Activated naive CD8-positive, alpha-beta T cell treated with anti-CD3 and anti-CD28 coated beads for 36 hours (primary cell): Measurements from ENCODE around the gene SNAI3. TPM values are rescaled to one million over a fixed set of nuclear protein-coding genes. Genes with fewer than 3 reads are reported as not detected.

Source experiments
- DNase-seq: peaks from one replicate; pipeline ENCODE4 v3.0.0; 2021
- H3K27ac Mint-ChIP-seq: one replicate; pipeline ENCODE4 v1.8.0; 2022; ENCODE audit warnings: mild to moderate bottlenecking, moderate library complexity, mixed read lengths
- H3K27me3 Mint-ChIP-seq: one replicate; pipeline ENCODE4 v1.8.0; 2022; ENCODE audit warnings: mild to moderate bottlenecking, mixed read lengths
- H3K36me3 Mint-ChIP-seq: one replicate; pipeline ENCODE4 v1.8.0; 2021; ENCODE audit warnings: mild to moderate bottlenecking, mixed read lengths
- H3K4me1 Mint-ChIP-seq: one replicate; pipeline ENCODE4 v1.8.0; 2021; ENCODE audit warnings: mixed read lengths
- H3K4me3 Mint-ChIP-seq: one replicate; pipeline ENCODE4 v1.8.0; 2022; ENCODE audit warnings: mild to moderate bottlenecking, moderate library complexity, mixed read lengths
- H3K9me3 Mint-ChIP-seq: one replicate; pipeline ENCODE4 v1.8.0; 2022; ENCODE audit warnings: mixed read lengths
- total RNA-seq, 2 experiments: library from RNA; stranded (reverse); gene quantifications; one replicate each; pipeline ENCODE4 v1.2.3, GENCODE V29; 2021

SNAI3 gene
- total RNA-seq, 2 experiments from 2014 or later, result 2.0 to 2.2 TPM

GRCh38 chr16:88724855-88725555 lies 38.7 kb upstream of the SNAI3 start:
- no peak for DNase-seq
- Mint-ChIP-seq H3K27me3 (no peaks in the 10 kb centered on the region), H3K9me3 (no peaks in the 10 kb centered on the region), H3K4me1 (no peaks in the 10 kb centered on the region), H3K36me3 (peaks cover 4% of the 10 kb centered on the region), H3K4me3 (no peak overlapping the region), H3K27ac (no peak overlapping the region)

- Mint-ChIP-seq H3K27ac (no peak overlapping the region), H3K9me3 (no peaks in the 10 kb centered on the region), H3K36me3 (peaks cover 8% of the 10 kb centered on the region), H3K4me3 (no peak overlapping the region), H3K27me3 (no peaks in the 10 kb centered on the region), H3K4me1 (no peaks in the 10 kb centered on the region)
- DNase-seq, result no peak
Observed at GRCh38 chr16:88723911-88724310, 37.6 kb upstream of the SNAI3 start.

- Mint-ChIP-seq H3K27ac (no peak overlapping the region), H3K4me1 (no peaks in the 10 kb centered on the region), H3K27me3 (no peaks in the 10 kb centered on the region), H3K9me3 (no peaks in the 10 kb centered on the region), H3K36me3 (peaks cover 8% of the 10 kb centered on the region), H3K4me3 (no peak overlapping the region)
- DNase-seq, result no peak
Observed at GRCh38 chr16:88723507-88723887, 37.2 kb upstream of the SNAI3 start.

GRCh38 chr16:88722784-88723506 lies 36.6 kb upstream of the SNAI3 start:
- peaks cover 8% of the 10 kb centered on the region for H3K36me3 Mint-ChIP-seq
- H3K27ac Mint-ChIP-seq, result no peak overlapping the region
- no peaks in the 10 kb centered on the region for H3K4me1 Mint-ChIP-seq
- no peak overlapping the region for H3K4me3 Mint-ChIP-seq
- H3K27me3 Mint-ChIP-seq, result no peaks in the 10 kb centered on the region
- no peak for DNase-seq
- no peaks in the 10 kb centered on the region for H3K9me3 Mint-ChIP-seq

GRCh38 chr16:88721815-88722755 lies 35.8 kb upstream of the SNAI3 start:
- Mint-ChIP-seq H3K36me3 (peaks cover 10% of the 10 kb centered on the region), H3K9me3 (no peaks in the 10 kb centered on the region), H3K4me1 (no peaks in the 10 kb centered on the region), H3K4me3 (no peak overlapping the region), H3K27me3 (no peaks in the 10 kb centered on the region), H3K27ac (no peak overlapping the region)
- no peak for DNase-seq

GRCh38 chr16:88721236-88721635 lies 34.9 kb upstream of the SNAI3 start:
- no peak overlapping the region for H3K4me3 Mint-ChIP-seq
- H3K36me3 Mint-ChIP-seq, result peaks cover 12% of the 10 kb centered on the region
- H3K27me3 Mint-ChIP-seq, result no peaks in the 10 kb centered on the region
- DNase-seq, result no peak
- H3K9me3 Mint-ChIP-seq, result no peaks in the 10 kb centered on the region
- H3K4me1 Mint-ChIP-seq, result no peaks in the 10 kb centered on the region
- H3K27ac Mint-ChIP-seq, result no peak overlapping the region

GRCh38 chr16:88720396-88720970 lies 34.2 kb upstream of the SNAI3 start:
- Mint-ChIP-seq H3K27me3 (no peaks in the 10 kb centered on the region), H3K27ac (peak overlapping the region; percentile 71), H3K9me3 (no peaks in the 10 kb centered on the region), H3K4me3 (no peak overlapping the region), H3K36me3 (peaks cover 12% of the 10 kb centered on the region), H3K4me1 (no peaks in the 10 kb centered on the region)
- DNase-seq, result no peak

GRCh38 chr16:88719933-88720296 lies 33.6 kb upstream of the SNAI3 start:
- no peaks in the 10 kb centered on the region for H3K4me1 Mint-ChIP-seq
- no peaks in the 10 kb centered on the region for H3K9me3 Mint-ChIP-seq
- H3K36me3 Mint-ChIP-seq, result peaks cover 12% of the 10 kb centered on the region
- no peak overlapping the region for H3K4me3 Mint-ChIP-seq
- H3K27ac Mint-ChIP-seq, result no peak overlapping the region
- DNase-seq, result no peak
- no peaks in the 10 kb centered on the region for H3K27me3 Mint-ChIP-seq

- Mint-ChIP-seq H3K27ac (no peak overlapping the region), H3K4me1 (no peaks in the 10 kb centered on the region), H3K27me3 (no peaks in the 10 kb centered on the region), H3K36me3 (peaks cover 12% of the 10 kb centered on the region), H3K4me3 (no peak overlapping the region), H3K9me3 (no peaks in the 10 kb centered on the region)
- no peak for DNase-seq
Observed at GRCh38 chr16:88719267-88719932, 33.1 kb upstream of the SNAI3 start.

GRCh38 chr16:88718178-88718577 lies 31.9 kb upstream of the SNAI3 start:
- DNase-seq, result no peak
- H3K36me3 Mint-ChIP-seq, result peaks cover 12% of the 10 kb centered on the region
- H3K4me1 Mint-ChIP-seq, result no peaks in the 10 kb centered on the region
- H3K27me3 Mint-ChIP-seq, result no peaks in the 10 kb centered on the region
- H3K27ac Mint-ChIP-seq, result no peak overlapping the region
- no peaks in the 10 kb centered on the region for H3K9me3 Mint-ChIP-seq
- H3K4me3 Mint-ChIP-seq, result no peak overlapping the region

- H3K27me3 Mint-ChIP-seq, result no peaks in the 10 kb centered on the region
- peaks cover 12% of the 10 kb centered on the region for H3K36me3 Mint-ChIP-seq
Observed at GRCh38 chr16:88716601-88717001, 30.3 kb upstream of the SNAI3 start.

GRCh38 chr16:88716201-88716600 lies 29.9 kb upstream of the SNAI3 start:
- H3K4me1 Mint-ChIP-seq, result no peaks in the 10 kb centered on the region
- H3K36me3 Mint-ChIP-seq, result peaks cover 12% of the 10 kb centered on the region
- H3K27ac Mint-ChIP-seq, result no peak overlapping the region
- DNase-seq, result no peak
- H3K4me3 Mint-ChIP-seq, result no peak overlapping the region
- H3K9me3 Mint-ChIP-seq, result no peaks in the 10 kb centered on the region
- H3K27me3 Mint-ChIP-seq, result no peaks in the 10 kb centered on the region

More at GRCh38 chr16:88716601-88717001, 30.3 kb upstream of the SNAI3 start:
- Mint-ChIP-seq H3K27ac (no peak overlapping the region), H3K4me3 (no peak overlapping the region), H3K4me1 (no peaks in the 10 kb centered on the region), H3K9me3 (no peaks in the 10 kb centered on the region)
- DNase-seq, result no peak

GRCh38 chr16:88715312-88716190 lies 29.2 kb upstream of the SNAI3 start:
- Mint-ChIP-seq H3K36me3 (peaks cover 11% of the 10 kb centered on the region), H3K27ac (no peak overlapping the region), H3K4me1 (peaks cover 2% of the 10 kb centered on the region)

More at GRCh38 chr16:88715312-88716190, 29.2 kb upstream of the SNAI3 start:
- Mint-ChIP-seq H3K9me3 (no peaks in the 10 kb centered on the region), H3K27me3 (no peaks in the 10 kb centered on the region), H3K4me3 (no peak overlapping the region)
- no peak for DNase-seq
